Tibial nerve (tissue), 4 donors: ENCODE results near the gene OSER1. TPM values are rescaled to one million over a fixed set of nuclear protein-coding genes. Genes with fewer than 3 reads are reported as not detected.
"Not testable (repeated sequence)": the region's sequence is repeated elsewhere in the genome, so short reads cannot be mapped to it uniquely, and the experiment has no call there.

Experiments used
- DNase-seq, 2 donors: peaks; one replicate each; pipeline ENCODE4 v3.0.0-alpha.2; 2019; ENCODE audit warnings: low spot score in 2 of 2
- H3K27ac ChIP-seq, 4 donors: fragments of 200-600 bp; sonication (generic) in 3 of 4; one replicate each; pipeline ENCODE4 v1.5.1; 2017 to 2019; ENCODE audit warnings: mild to moderate bottlenecking in 1 of 4
- H3K27me3 ChIP-seq, 2 donors: fragments of 200-600 bp; sonication (generic) in 1 of 2; one replicate each; pipeline versions ENCODE4 v1.5.1 to v1.6.0; 2017 to 2019
- H3K36me3 ChIP-seq, 3 donors: fragments of 200-600 bp; sonication (generic); one replicate each; pipeline ENCODE4 v1.5.1; 2018 to 2019
- H3K4me1 ChIP-seq, 4 donors: fragments of 200-600 bp; sonication (generic) in 3 of 4; one replicate each; pipeline ENCODE4 v1.5.1; 2017 to 2019
- H3K4me3 ChIP-seq, 4 donors: fragments of 200-600 bp; sonication (generic) in 3 of 4; one replicate each; pipeline ENCODE4 v1.5.1; 2017 to 2019; ENCODE audit warnings: mild to moderate bottlenecking in 1 of 4, moderate library complexity in 1 of 4
- H3K9me3 ChIP-seq, 4 donors: fragments of 200-600 bp; sonication (generic) in 3 of 4; one replicate each; pipeline ENCODE4 v1.5.1; 2017 to 2019
- CTCF ChIP-seq, 5 experiments: fragments of 200-600 bp in 3 of 5; fragments of 450-650 bp in 2 of 5; sonication (generic) in 3 of 5; IDR thresholded peaks; one replicate each; pipeline ENCODE4 v1.5.1; 2016 to 2019; ENCODE audit warnings: antibody characterized with exemption in 5 of 5, mild to moderate bottlenecking in 3 of 5, moderate library complexity in 2 of 5
- EP300 ChIP-seq, 2 donors: sonication (generic); formaldehyde crosslinking; IDR thresholded peaks; one replicate each; pipeline ENCODE4 v1.6.1; 2017; ENCODE audit warnings: antibody characterized with exemption in 2 of 2, mild to moderate bottlenecking in 1 of 2
- POLR2A ChIP-seq, 2 donors: fragments of 450-650 bp; IDR thresholded peaks; one replicate each; pipeline ENCODE4 v1.6.1; 2017; ENCODE audit warnings: antibody characterized with exemption in 2 of 2, mild to moderate bottlenecking in 2 of 2, moderate library complexity in 2 of 2
- WGBS, 2 donors: methylation state at CpG; one replicate each; pipeline ENCODE4 v1.1.5; 2018; 5-methylcytosine and 5-hydroxymethylcytosine counted together
- total RNA-seq, 4 donors: library from RNA; depleted of rRNA; stranded (reverse); fragments of >200 nt; gene quantifications; one replicate each; pipeline ENCODE4 v1.1.0, GENCODE V29; 2016

Gene OSER1
- total RNA-seq, 4 donors from 2014 or later: 31.2 to 47.9 (median 35.3) TPM

GRCh38 chr20:44245977-44246376 lies 35.4 kb upstream of the OSER1 start:
- WGBS, 2 donors: 61 to 63% methylated on average over 4 of the region's 4 CpGs
- Histone ChIP-seq H3K4me1 (peaks cover 0 to 13% (median 6%) of the 10 kb centered on the region in 4 donors), H3K4me3 (no peak overlapping the region), H3K36me3 (no peaks in the 10 kb centered on the region), H3K27me3 (peaks cover 0 to 16% of the 10 kb centered on the region in 2 donors), H3K9me3 (peaks cover 0 to 3% (median 0%) of the 10 kb centered on the region in 4 donors), H3K27ac (no peak overlapping the region)
- DNase-seq: no peak
- TF ChIP-seq CTCF (IDR thresholded peaks at IDR 0.05) (no peak), POLR2A (IDR thresholded peaks at IDR 0.05) (no peak), EP300 (IDR thresholded peaks at IDR 0.05) (no peak)

DNA sequence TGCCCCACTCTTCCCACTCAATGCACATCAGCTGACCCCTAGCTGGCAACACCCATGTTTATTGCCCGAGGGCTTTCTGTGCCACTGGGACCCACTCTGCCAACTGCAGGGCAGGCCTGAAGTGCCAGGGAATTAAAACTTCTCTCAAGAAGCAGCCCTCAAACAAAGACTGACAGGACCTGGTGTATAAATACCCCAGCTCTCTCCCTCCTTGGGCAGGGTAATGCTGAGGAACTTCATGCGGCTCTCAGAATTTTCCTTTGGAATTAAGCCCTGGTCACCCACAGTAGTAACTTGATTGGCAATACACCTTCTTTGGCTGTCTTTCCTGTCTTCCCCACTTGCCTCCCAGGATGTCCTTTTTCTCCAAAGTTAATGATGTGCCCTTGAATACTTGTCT lies 31.2 kb upstream of the OSER1 start:
- TF ChIP-seq POLR2A (IDR thresholded peaks at IDR 0.05) (no peak), CTCF (IDR thresholded peaks at IDR 0.05) (no peak), EP300 (IDR thresholded peaks at IDR 0.05) (no peak)
- H3K27ac ChIP-seq: no peak overlapping the region
- peaks cover 0 to 7% (median 0%) of the 10 kb centered on the region in 4 donors for H3K9me3 ChIP-seq
- no peaks in the 10 kb centered on the region for H3K4me1 ChIP-seq
- H3K4me3 ChIP-seq: no peak overlapping the region
- no peaks in the 10 kb centered on the region for H3K27me3 ChIP-seq
- DNase-seq: no peak
- WGBS, 2 donors: 95 to 100% methylated on average over 2 of the region's 2 CpGs
- no peaks in the 10 kb centered on the region for H3K36me3 ChIP-seq

- H3K9me3 ChIP-seq, H3K36me3 ChIP-seq, H3K4me3 ChIP-seq, H3K27ac ChIP-seq, DNase-seq, H3K27me3 ChIP-seq, H3K4me1 ChIP-seq: not testable (repeated sequence)
- 80 to 83% methylated on average over 1 to 2 of the region's 2 CpGs for WGBS, 2 donors
Observed at GRCh38 chr20:44236840-44237239, 26.3 kb upstream of the OSER1 start.

DNA sequence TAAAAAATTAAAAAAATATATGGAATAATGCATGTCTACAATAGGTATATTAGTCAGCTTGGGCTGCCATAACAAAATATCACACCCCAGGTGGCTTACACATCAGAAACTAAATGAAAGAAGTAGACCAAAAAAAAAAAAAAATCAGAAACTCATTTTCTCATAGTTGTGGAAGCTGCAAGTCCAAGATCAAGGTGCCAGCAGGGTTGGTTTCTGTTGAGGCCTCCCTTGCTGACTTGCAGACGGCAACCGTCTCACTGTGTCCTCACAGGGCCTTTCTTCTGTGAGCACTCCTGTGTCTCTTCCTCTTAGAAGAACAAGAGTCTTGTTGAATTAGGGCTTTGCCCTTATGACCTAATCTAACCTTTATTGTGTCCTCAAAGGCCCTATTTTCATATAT lies 25.1 kb upstream of the OSER1 start:
- H3K27me3 ChIP-seq: no peaks in the 10 kb centered on the region
- H3K4me3 ChIP-seq: no peak overlapping the region
- peaks cover 0 to 4% (median 0%) of the 10 kb centered on the region in 4 donors for H3K9me3 ChIP-seq
- 78 to 87% methylated on average over 2 of the region's 2 CpGs for WGBS, 2 donors
- no peak overlapping the region for H3K27ac ChIP-seq
- no peaks in the 10 kb centered on the region for H3K36me3 ChIP-seq
- DNase-seq: no peak
- H3K4me1 ChIP-seq: no peaks in the 10 kb centered on the region
- TF ChIP-seq POLR2A (IDR thresholded peaks at IDR 0.05) (no peak), CTCF (IDR thresholded peaks at IDR 0.05) (no peak), EP300 (IDR thresholded peaks at IDR 0.05) (no peak)

DNA sequence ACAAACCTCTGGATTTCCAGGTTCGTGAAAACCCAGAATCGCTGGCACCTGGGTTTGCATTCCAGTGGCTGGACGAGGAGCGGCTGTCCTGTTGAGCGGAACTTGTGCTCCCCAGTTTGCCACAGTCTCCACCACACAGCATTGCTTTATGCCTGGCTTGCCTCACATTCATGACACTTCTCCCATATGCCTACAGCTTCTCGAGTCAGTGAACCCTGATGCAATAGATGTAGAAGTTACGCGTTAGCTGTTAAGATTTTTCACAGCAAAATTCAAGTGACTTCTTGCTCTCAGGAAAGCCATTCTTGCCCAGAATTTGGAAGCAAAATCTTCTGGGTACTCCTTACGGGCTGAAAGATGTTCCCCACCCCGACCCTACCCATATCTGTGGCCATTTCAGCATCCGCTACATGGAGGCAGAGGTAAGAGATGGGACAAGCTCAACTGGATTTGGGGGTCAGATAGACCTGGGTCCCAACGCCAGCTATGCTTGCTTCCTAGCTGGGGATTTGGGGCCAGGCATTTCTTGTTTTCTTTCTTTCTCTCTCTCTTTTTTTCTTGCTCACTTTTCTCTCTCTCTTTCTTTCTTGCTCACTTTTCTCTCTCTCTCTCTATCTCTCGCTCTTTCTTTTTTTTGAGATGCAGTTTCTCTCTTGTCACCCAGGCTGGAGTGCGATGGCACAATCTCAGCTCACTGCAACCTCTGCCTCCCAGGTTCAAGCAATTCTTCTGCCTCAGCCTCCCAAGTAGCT lies 24.2 kb upstream of the OSER1 start:
- no peak for TF ChIP-seq EP300 (IDR thresholded peaks at IDR 0.05)
- no peak for TF ChIP-seq CTCF (IDR thresholded peaks at IDR 0.05)
- no peak for TF ChIP-seq POLR2A (IDR thresholded peaks at IDR 0.05)
- Histone ChIP-seq H3K36me3 (no peaks in the 10 kb centered on the region), H3K9me3 (peaks cover 0 to 4% (median 0%) of the 10 kb centered on the region in 4 donors), H3K27ac (no peak overlapping the region), H3K4me3 (no peak overlapping the region), H3K4me1 (no peaks in the 10 kb centered on the region), H3K27me3 (no peaks in the 10 kb centered on the region)
- 92% methylated on average over 14 of the region's 14 CpGs for WGBS, 2 donors
- DNase-seq: no peak
